Measurements from ENCODE around the gene SMU1. TPM values are rescaled to one million over a fixed set of nuclear protein-coding genes. Genes with fewer than 3 reads are reported as not detected.

SMU1 gene
- total RNA-seq, 1 experiment from 2014 or later = 30.3 TPM

- DNase-seq (ENCODE audit: low read depth, low spot score) (no peak), ATAC-seq (0 out of 2 replicates have a peak, but pooled peaks have one; percentile 37)
- no peak for TF ChIP-seq POLR2AphosphoS5 (IDR thresholded peaks at IDR 0.05; ENCODE audit: low read depth, low read length)
- TF ChIP-seq SIN3A (IDR thresholded peaks at IDR 0.05; ENCODE audit: borderline replicate concordance, insufficient read depth, low read depth, low read length) = no peak
- no peak for TF ChIP-seq TCF7L2 (IDR thresholded peaks at IDR 0.05; ENCODE audit: low read depth, low read length)
- TF ChIP-seq, protein P1, sequence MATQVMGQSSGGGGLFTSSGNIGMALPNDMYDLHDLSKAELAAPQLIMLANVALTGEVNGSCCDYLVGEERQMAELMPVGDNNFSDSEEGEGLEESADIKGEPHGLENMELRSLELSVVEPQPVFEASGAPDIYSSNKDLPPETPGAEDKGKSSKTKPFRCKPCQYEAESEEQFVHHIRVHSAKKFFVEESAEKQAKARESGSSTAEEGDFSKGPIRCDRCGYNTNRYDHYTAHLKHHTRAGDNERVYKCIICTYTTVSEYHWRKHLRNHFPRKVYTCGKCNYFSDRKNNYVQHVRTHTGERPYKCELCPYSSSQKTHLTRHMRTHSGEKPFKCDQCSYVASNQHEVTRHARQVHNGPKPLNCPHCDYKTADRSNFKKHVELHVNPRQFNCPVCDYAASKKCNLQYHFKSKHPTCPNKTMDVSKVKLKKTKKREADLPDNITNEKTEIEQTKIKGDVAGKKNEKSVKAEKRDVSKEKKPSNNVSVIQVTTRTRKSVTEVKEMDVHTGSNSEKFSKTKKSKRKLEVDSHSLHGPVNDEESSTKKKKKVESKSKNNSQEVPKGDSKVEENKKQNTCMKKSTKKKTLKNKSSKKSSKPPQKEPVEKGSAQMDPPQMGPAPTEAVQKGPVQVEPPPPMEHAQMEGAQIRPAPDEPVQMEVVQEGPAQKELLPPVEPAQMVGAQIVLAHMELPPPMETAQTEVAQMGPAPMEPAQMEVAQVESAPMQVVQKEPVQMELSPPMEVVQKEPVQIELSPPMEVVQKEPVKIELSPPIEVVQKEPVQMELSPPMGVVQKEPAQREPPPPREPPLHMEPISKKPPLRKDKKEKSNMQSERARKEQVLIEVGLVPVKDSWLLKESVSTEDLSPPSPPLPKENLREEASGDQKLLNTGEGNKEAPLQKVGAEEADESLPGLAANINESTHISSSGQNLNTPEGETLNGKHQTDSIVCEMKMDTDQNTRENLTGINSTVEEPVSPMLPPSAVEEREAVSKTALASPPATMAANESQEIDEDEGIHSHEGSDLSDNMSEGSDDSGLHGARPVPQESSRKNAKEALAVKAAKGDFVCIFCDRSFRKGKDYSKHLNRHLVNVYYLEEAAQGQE (IDR thresholded peaks at IDR 0.05; ENCODE audit: insufficient read depth in 1 of 2, low read depth in 2 of 2, low read length in 1 of 2) = no peak
- no peak for TF ChIP-seq CTCF (IDR thresholded peaks at IDR 0.05)
- Histone ChIP-seq H3K27me3 (ENCODE audit: control insufficient read depth, insufficient read depth, low read length) (no peaks in the 10 kb centered on the region), H3K4me3 (ENCODE audit: low read depth in 2 of 2, low read length in 2 of 2) (no peak overlapping the region), H3K27ac (ENCODE audit: low read length) (no peak overlapping the region), H3K36me3 (ENCODE audit: control insufficient read depth, insufficient read depth, low read length) (no peaks in the 10 kb centered on the region), H3K4me1 (ENCODE audit: control insufficient read depth, insufficient read depth, low read length) (no peaks in the 10 kb centered on the region; the same call in 1 of the 2 replicates), H3K9me3 (ENCODE audit: control insufficient read depth, insufficient read depth, low read depth, low read length) (no peaks in the 10 kb centered on the region)
- in situ Hi-C loops (cut with HindIII; ENCODE audit: low pct_unique_long_range_greater_than_20kb, low sequenced_read_pairs) (no loop called here), intact Hi-C loops (cut with micrococcal nuclease; ENCODE audit: unreplicated experiment) (no loop called here)
- ChIA-PET POLR2A (interaction anchor here (0.6 kb wide), 1 partner anchor 56 kb away, joined by 3 read pairs; no protein-coding TSS in a partner anchor), CTCF (no interaction called here)
- BruUV-seq (replicated peaks) = no TSS peak
Measured at GRCh38 chr9:33017283-33018041, 59.0 kb downstream of the SMU1 start.

DNA sequence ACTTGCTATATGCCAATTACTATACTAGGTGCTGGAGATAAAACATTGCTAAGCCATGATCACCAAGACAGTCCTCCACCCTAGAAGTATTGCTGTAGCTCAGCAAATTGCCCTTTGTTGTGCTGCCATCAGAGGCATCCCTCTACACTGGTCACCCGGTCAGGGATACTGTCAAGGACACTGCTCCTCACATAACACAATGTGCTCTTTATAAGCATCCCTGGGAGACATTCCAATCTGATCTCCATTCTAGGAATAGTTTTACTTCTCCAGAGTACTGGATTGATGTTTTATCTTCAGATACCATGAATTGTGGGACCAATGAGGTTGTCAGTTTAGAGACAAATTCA, 61.8 kb downstream of the SMU1 start:
- Histone ChIP-seq H3K36me3 (ENCODE audit: control insufficient read depth, insufficient read depth, low read length) (no peaks in the 10 kb centered on the region), H3K27ac (ENCODE audit: low read length) (no peak overlapping the region), H3K9me3 (ENCODE audit: control insufficient read depth, insufficient read depth, low read depth, low read length) (no peaks in the 10 kb centered on the region), H3K27me3 (ENCODE audit: control insufficient read depth, insufficient read depth, low read length) (no peaks in the 10 kb centered on the region), H3K4me1 (ENCODE audit: control insufficient read depth, insufficient read depth, low read length) (no peaks in the 10 kb centered on the region), H3K4me3 (ENCODE audit: low read depth in 2 of 2, low read length in 2 of 2) (no peak overlapping the region)
- CTCF ChIA-PET = no interaction called here
- in situ Hi-C loops (cut with HindIII; ENCODE audit: low pct_unique_long_range_greater_than_20kb, low sequenced_read_pairs) (no loop called here), intact Hi-C loops (cut with micrococcal nuclease; ENCODE audit: unreplicated experiment) (no loop called here)
- TF ChIP-seq CTCF (IDR thresholded peaks at IDR 0.05) (no peak), SIN3A (IDR thresholded peaks at IDR 0.05; ENCODE audit: borderline replicate concordance, insufficient read depth, low read depth, low read length) (no peak), POLR2AphosphoS5 (IDR thresholded peaks at IDR 0.05; ENCODE audit: low read depth, low read length) (no peak)
- TF ChIP-seq, protein P1 (IDR thresholded peaks at IDR 0.05; ENCODE audit: insufficient read depth in 1 of 2, low read depth in 2 of 2, low read length in 1 of 2) = no peak
- ATAC-seq (0 out of 2 replicates have a peak, but pooled peaks have one; percentile 36), DNase-seq (ENCODE audit: low read depth, low spot score) (no peak)
- BruUV-seq (replicated peaks) = no TSS peak
- POLR2A ChIA-PET = no interaction called here

All from Panc1 (cell line).